OCI-LY1 (cell line): ENCODE results near the gene ZMYND10.

ENCODE experiments used
- H2AFZ ChIP-seq: fragments of 200-600 bp; sonication (generic), shearing (Covaris generic); 2 replicates; pipeline ENCODE4 v1.6.0; 2014; ENCODE audit warnings: antibody characterized with exemption, mild to moderate bottlenecking, low read length
- H3F3A ChIP-seq: fragments of 200-600 bp; sonication (generic), shearing (Covaris generic); 2 replicates; pipeline ENCODE4 v1.6.0; 2014; ENCODE audit warnings: mild to moderate bottlenecking, antibody characterized with exemption, low read length, moderate library complexity; ENCODE audit not compliant: insufficient read depth
- H3K27ac ChIP-seq: fragments of 200-600 bp; sonication (generic); 2 replicates; pipeline ENCODE4 v1.5.1; 2014; ENCODE audit warnings: low read length, mixed run types, mild to moderate bottlenecking, low read depth; ENCODE audit not compliant: poor library complexity, severe bottlenecking
- H3K27me3 ChIP-seq: fragments of 200-600 bp; sonication (generic); 2 replicates; pipeline ENCODE4 v1.6.0; 2014; ENCODE audit warnings: antibody characterized with exemption, mild to moderate bottlenecking, low read length, moderate library complexity; ENCODE audit not compliant: insufficient read depth
- H3K36me3 ChIP-seq: fragments of 200-600 bp; sonication (generic); 2 replicates; pipeline ENCODE4 v1.6.1; 2014; ENCODE audit warnings: mild to moderate bottlenecking, antibody characterized with exemption, low read length, moderate library complexity, mixed read lengths; ENCODE audit not compliant: insufficient read depth
- H3K4me1 ChIP-seq: fragments of 200-600 bp; sonication (generic); 2 replicates; pipeline ENCODE4 v1.5.1; 2014; ENCODE audit warnings: mild to moderate bottlenecking, low read length, moderate library complexity; ENCODE audit not compliant: insufficient read depth, severe bottlenecking
- H3K4me2 ChIP-seq: fragments of 200-600 bp; sonication (generic), shearing (Covaris generic); 2 replicates; pipeline ENCODE4 v1.6.1; 2014; ENCODE audit warnings: low read length
- H3K4me3 ChIP-seq: fragments of 200-600 bp; sonication (generic); 2 replicates; pipeline ENCODE4 v1.5.1; 2014; ENCODE audit warnings: low read length, low read depth, mild to moderate bottlenecking, mixed read lengths; ENCODE audit not compliant: poor library complexity, severe bottlenecking
- H3K79me2 ChIP-seq: fragments of 200-600 bp; shearing (Covaris generic); 2 replicates; pipeline ENCODE4 v1.6.1; 2016; ENCODE audit warnings: mixed run types, low read length, mixed read lengths; ENCODE audit not compliant: insufficient read depth
- H3K9ac ChIP-seq: fragments of 200-600 bp; sonication (generic), shearing (Covaris generic); 2 replicates; pipeline ENCODE4 v1.6.1; 2014; ENCODE audit warnings: mild to moderate bottlenecking, low read length, mixed read lengths
- H3K9me2 ChIP-seq: fragments of 200-600 bp; sonication (generic), shearing (Covaris generic); 2 replicates; pipeline ENCODE4 v1.6.1; 2014; ENCODE audit warnings: low read depth, mild to moderate bottlenecking, low read length, mixed read lengths
- H3K9me3 ChIP-seq: fragments of 200-600 bp; shearing (Covaris generic); 2 replicates; pipeline ENCODE4 v1.6.1; 2014; ENCODE audit warnings: low read length, mixed read lengths
- H4K20me1 ChIP-seq: fragments of 200-600 bp; sonication (generic), shearing (Covaris generic); 2 replicates; pipeline ENCODE4 v1.6.0; 2016; ENCODE audit warnings: mild to moderate bottlenecking, low read length; ENCODE audit not compliant: insufficient read depth
- EZH2 ChIP-seq: fragments of 200-600 bp; sonication (generic), shearing (Covaris generic); IDR thresholded peaks from 2 replicates; pipeline ENCODE4 v1.8.0; 2017; ENCODE audit warnings: borderline replicate concordance, mixed run types, mild to moderate bottlenecking, antibody characterized with exemption, low read length, moderate library complexity, mixed read lengths
- TF ChIP-seq, protein P1 (sequence below): fragments of 200-600 bp; sonication (generic), shearing (Covaris generic); IDR thresholded peaks from 2 replicates; pipeline ENCODE4 v1.5.1; 2017; ENCODE audit warnings: mild to moderate bottlenecking, antibody characterized with exemption, low read length, moderate library complexity, mixed read lengths

The ZMYND10 gene

DNA sequence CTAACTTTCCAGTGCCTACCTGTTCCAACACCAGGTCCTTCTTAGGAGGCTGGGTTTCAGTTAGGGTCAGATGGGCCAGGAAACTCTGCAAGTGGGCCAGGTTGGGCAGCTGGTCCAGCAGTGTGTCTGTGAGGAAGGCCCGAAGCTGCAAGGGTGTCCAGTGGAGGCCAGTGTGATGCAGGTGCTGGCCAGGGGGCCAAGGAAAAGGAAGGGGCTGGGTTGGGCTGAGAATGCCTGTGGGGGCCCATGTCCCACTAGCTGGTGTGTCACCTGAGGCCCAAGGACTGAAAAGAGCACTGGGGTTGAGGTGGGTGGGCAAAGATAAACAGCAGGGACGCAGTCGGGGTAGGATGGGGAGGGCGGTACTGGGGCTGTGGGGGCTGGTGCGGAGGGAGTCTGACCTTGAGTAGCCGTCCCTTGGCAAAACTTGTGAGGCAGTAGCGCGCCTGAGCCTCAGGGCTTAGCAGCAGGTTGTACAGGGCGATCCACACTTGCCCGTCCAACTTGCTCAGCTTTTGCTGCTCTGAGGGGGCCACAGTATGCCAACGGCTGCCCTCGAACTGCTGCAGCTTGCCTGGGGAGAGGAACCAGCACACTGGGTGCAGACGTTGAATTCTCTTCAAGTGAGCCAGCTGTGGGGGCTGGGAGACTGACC lies 3.4 kb downstream of the ZMYND10 start:
- H4K20me1 ChIP-seq: no peaks in the 10 kb centered on the region
- H2AFZ ChIP-seq: no peak overlapping the region
- no peaks in the 10 kb centered on the region for H3K9me3 ChIP-seq
- H3K9ac ChIP-seq: no peak overlapping the region
- H3K27me3 ChIP-seq: no peaks in the 10 kb centered on the region
- H3K9me2 ChIP-seq: no peaks in the 10 kb centered on the region
- TF ChIP-seq EZH2: no peak
- TF ChIP-seq, protein P1, sequence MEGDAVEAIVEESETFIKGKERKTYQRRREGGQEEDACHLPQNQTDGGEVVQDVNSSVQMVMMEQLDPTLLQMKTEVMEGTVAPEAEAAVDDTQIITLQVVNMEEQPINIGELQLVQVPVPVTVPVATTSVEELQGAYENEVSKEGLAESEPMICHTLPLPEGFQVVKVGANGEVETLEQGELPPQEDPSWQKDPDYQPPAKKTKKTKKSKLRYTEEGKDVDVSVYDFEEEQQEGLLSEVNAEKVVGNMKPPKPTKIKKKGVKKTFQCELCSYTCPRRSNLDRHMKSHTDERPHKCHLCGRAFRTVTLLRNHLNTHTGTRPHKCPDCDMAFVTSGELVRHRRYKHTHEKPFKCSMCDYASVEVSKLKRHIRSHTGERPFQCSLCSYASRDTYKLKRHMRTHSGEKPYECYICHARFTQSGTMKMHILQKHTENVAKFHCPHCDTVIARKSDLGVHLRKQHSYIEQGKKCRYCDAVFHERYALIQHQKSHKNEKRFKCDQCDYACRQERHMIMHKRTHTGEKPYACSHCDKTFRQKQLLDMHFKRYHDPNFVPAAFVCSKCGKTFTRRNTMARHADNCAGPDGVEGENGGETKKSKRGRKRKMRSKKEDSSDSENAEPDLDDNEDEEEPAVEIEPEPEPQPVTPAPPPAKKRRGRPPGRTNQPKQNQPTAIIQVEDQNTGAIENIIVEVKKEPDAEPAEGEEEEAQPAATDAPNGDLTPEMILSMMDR: no peak
- no peak overlapping the region for H3K27ac ChIP-seq
- H3K4me1 ChIP-seq: peaks cover 48% of the 10 kb centered on the region
- no peak overlapping the region for H3K4me3 ChIP-seq
- H3F3A ChIP-seq: 0 out of 2 replicates have a peak, but pooled peaks cover 5% of the 10 kb centered on the region
- H3K36me3 ChIP-seq: no peaks in the 10 kb centered on the region
- H3K4me2 ChIP-seq: no peak overlapping the region
- H3K79me2 ChIP-seq: no peaks in the 10 kb centered on the region

DNA sequence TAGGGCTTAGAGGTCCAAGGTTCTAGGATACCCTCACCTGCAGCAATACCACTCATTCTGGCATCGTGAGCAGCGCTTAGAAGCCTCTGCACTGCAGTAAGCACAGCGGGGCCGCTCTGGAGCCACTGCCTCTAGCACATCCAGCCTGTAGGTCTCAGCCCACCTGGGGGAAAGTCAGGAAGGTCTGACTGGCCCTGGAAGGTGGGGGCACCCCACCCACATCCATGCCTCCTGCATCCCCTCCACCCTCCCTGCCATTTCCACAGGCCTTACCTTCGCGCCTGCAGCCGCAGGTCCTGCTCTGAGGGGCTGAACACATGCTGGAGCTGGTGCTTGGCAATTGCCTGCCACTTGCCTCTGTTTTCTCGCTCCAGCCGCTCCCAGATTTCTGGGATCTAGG lies 4.0 kb downstream of the ZMYND10 start:
- H3K36me3 ChIP-seq: peaks cover 3% of the 10 kb centered on the region; the same call in 1 of the 2 replicates
- H3K27ac ChIP-seq: no peak overlapping the region
- no peak for TF ChIP-seq EZH2
- TF ChIP-seq, protein P1: no peak
- no peaks in the 10 kb centered on the region for H3K9me2 ChIP-seq
- H3K4me1 ChIP-seq: peaks cover 48% of the 10 kb centered on the region
- H3K4me2 ChIP-seq: peak overlapping the region; percentile 76; the same call in 1 of the 2 replicates
- no peak overlapping the region for H2AFZ ChIP-seq
- peak overlapping the region; percentile 58 for H3K4me3 ChIP-seq
- H3K79me2 ChIP-seq: peaks cover 3% of the 10 kb centered on the region
- no peaks in the 10 kb centered on the region for H3K9me3 ChIP-seq
- 0 out of 2 replicates have a peak, but pooled peaks cover 5% of the 10 kb centered on the region for H3F3A ChIP-seq
- no peaks in the 10 kb centered on the region for H3K27me3 ChIP-seq
- no peak overlapping the region; the same call in 1 of the 2 replicates for H3K9ac ChIP-seq
- no peaks in the 10 kb centered on the region for H4K20me1 ChIP-seq

DNA sequence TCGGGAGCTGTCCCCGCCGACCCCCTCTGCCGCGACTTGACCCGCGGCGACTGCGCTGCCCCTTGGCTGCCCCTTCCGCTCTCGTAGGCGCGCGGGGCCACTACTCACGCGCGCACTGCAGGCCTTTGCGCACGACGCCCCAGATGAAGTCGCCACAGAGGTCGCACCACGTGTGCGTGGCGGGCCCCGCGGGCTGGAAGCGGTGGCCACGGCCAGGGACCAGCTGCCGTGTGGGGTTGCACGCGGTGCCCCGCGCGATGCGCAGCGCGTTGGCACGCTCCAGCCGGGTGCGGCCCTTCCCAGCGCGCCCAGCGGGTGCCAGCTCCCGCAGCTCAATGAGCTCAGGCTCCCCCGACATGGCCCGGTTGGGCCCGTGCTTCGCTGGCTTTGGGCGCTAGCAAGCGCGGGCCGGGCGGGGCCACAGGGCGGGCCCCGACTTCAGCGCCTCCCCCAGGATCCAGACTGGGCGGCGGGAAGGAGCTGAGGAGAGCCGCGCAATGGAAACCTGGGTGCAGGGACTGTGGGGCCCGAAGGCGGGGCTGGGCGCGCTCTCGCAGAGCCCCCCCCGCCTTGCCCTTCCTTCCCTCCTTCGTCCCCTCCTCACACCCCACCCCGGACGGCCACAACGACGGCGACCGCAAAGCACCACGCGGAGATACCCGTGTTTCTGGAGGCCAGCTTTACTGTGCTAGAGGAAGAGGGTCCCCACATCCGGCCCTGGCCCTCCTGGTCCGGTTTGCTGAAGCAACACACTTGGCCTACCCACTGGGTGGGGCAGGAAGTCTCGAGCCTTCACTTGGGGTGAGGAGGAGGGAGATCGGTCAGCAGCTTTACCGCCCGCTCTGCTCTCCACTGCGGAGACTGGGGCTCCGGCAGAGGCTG lies 4.8 kb downstream of the ZMYND10 start, which contains the start of gene RASSF1:
Gene RASSF1, minus strand, starts transcription at position 389 of the 882 bp plus-strand sequence. Its CDS starts 31 bp downstream, at position 358.
- Histone ChIP-seq H2AFZ (no peak within 1 kb of the TSS), H3F3A (0 out of 2 replicates have a peak, but pooled peaks cover 5% of the 10 kb centered on the region), H3K79me2 (peaks cover 12% of the 10 kb centered on the region), H3K9ac (peak within 1 kb of the TSS; percentile 53), H3K9me3 (no peaks in the 10 kb centered on the region), H3K27me3 (no peaks in the 10 kb centered on the region), H3K4me2 (peak within 1 kb of the TSS; percentile 76), H4K20me1 (no peaks in the 10 kb centered on the region), H3K4me1 (peaks cover 52% of the 10 kb centered on the region), H3K27ac (no peak within 1 kb of the TSS), H3K4me3 (peak within 1 kb of the TSS; percentile 58), H3K36me3 (peaks cover 4% of the 10 kb centered on the region; the same call in 1 of the 2 replicates), H3K9me2 (no peaks in the 10 kb centered on the region)
- TF ChIP-seq EZH2: no peak
- TF ChIP-seq, protein P1: no peak
